Measurements from ENCODE around the gene ARAP3. TPM values are rescaled to one million over a fixed set of nuclear protein-coding genes. Genes with fewer than 3 reads are reported as not detected.

Gene ARAP3
- total RNA-seq, 2 experiments from 2014 or later: 4.2 to 4.6 TPM

Other genes with a start within 250 kb of the ARAP3 start
- gene PCDHGC3, start 206.3 kb downstream of the ARAP3 start, total RNA-seq: not detected
- gene PCDHGC4, start 197.2 kb downstream of the ARAP3 start, total RNA-seq: not detected
- gene PCDHGC5, start 193.1 kb downstream of the ARAP3 start, total RNA-seq: not detected
- gene DIAPH1, start 63.2 kb downstream of the ARAP3 start, total RNA-seq: 100 to 1,000 TPM; 297 to 302 TPM
- 10 to 100 TPM; 70.2 to 73.9 TPM for gene HDAC3, start 45.4 kb downstream of the ARAP3 start, total RNA-seq
- 10 to 100 TPM; 25.1 to 26.9 TPM for gene RELL2, start 45.2 kb downstream of the ARAP3 start, total RNA-seq
- 10 to 100 TPM; 58.0 to 59.3 TPM for gene FCHSD1, start 30.8 kb downstream of the ARAP3 start, total RNA-seq
- not detected for gene PCDH1, start 196.2 kb upstream of the ARAP3 start, total RNA-seq
- 10 to 100 TPM; 71.5 to 72.1 TPM for gene DELE1, start 241.6 kb upstream of the ARAP3 start, total RNA-seq

Measured in activated CD4-positive, alpha-beta T cell treated with anti-CD3 and anti-CD28 coated beads, Interleukin-2, amount 10 ng/mL, durations not matched to agents 7 days and 5 days (primary cell).